K562 (cell line): ENCODE data around the gene TANGO6. TPM values are rescaled to one million over a fixed set of nuclear protein-coding genes. Genes with fewer than 3 reads are reported as not detected.

ENCODE experiments used
- ATAC-seq: fragments of 200-7000 bp; cut with Tn5 transposase; 3 replicates; pipeline ENCODE4 v1.9.1; 2020; ENCODE audit warnings: moderate library complexity
- BruUV-seq: library from RNA; stranded (reverse); fragments of 400-500 nt; replicated peaks from 2 replicates; lab custom pipeline; 2021; lab: Mats Ljungman, UMichigan
- CTCF ChIA-PET: fragments of 300-600 bp; formaldehyde crosslinking; extraction: SDS; loops from one replicate; lab custom pipeline; 2021; ENCODE audit warnings: low intra/inter-chr PET ratio; lab: Yijun Ruan, JAX
- POLR2A ChIA-PET: fragments of 300-600, 350-650 bp; sonication (Branson Sonifier 250); formaldehyde crosslinking; extraction: SDS; loops from one replicate; lab custom pipeline; 2021; ENCODE audit warnings: antibody characterized with exemption, inconsistent platforms; lab: Yijun Ruan, JAX
- DNase-seq, 4 experiments: peaks; one replicate each; pipeline versions ENCODE4 v3.0.0 to v3.0.0-alpha.2; 2011 to 2018; ENCODE audit warnings: low spot score in 3 of 4, mixed read lengths in 3 of 4; ENCODE audit errors: extremely low read depth in 1 of 4
- FAIRE-seq: peaks from 2 replicates; lab custom pipeline; 2011; peaks lifted over from hg19 to GRCh38; lab: Jason Lieb, UNC
- H2AFZ ChIP-seq: 2 replicates; pipeline ENCODE4 v1.6.0; 2011; ENCODE audit warnings: low read depth, low read length, control low read depth, inconsistent platforms
- H3K27ac ChIP-seq: fragments of 200-600 bp; 3 replicates; pipeline ENCODE4 v1.8.0; 2011; ENCODE audit warnings: low read depth, mild to moderate bottlenecking, control low read depth, inconsistent platforms, low read length, moderate library complexity, mixed read lengths; ENCODE audit errors: extremely low read depth
- H3K27me3 ChIP-seq, 2 experiments: fragments of 300-600 bp in 1 of 2; 2 replicates in 1 of 2; 3 replicates in 1 of 2; pipeline versions ENCODE4 v1.6.0 to v1.8.0; 2011; ENCODE audit warnings: inconsistent platforms in 2 of 2, low read length in 2 of 2, mild to moderate bottlenecking in 1 of 2, mixed read lengths in 1 of 2, moderate library complexity in 1 of 2; ENCODE audit not compliant: control insufficient read depth in 2 of 2, insufficient read depth in 2 of 2
- H3K36me3 ChIP-seq: fragments of 300-600 bp; 3 replicates; pipeline ENCODE4 v1.8.0; 2011; ENCODE audit warnings: mild to moderate bottlenecking, low read length, inconsistent platforms; ENCODE audit not compliant: control insufficient read depth, insufficient read depth
- H3K4me1 ChIP-seq, 2 experiments: fragments of 200-600 bp in 1 of 2; replicated peaks in 1 of 2; 2 replicates in 1 of 2; 3 replicates in 1 of 2; pipeline versions ENCODE4 v1.5.1 to v1.8.0; 2011; ENCODE audit warnings: inconsistent platforms in 2 of 2, low read length in 2 of 2, mild to moderate bottlenecking in 1 of 2, mixed read lengths in 1 of 2, moderate library complexity in 1 of 2; ENCODE audit not compliant: control insufficient read depth in 2 of 2, insufficient read depth in 2 of 2
- H3K4me2 ChIP-seq: 2 replicates; pipeline ENCODE4 v1.6.1; 2011; ENCODE audit warnings: low read length, control low read depth, inconsistent platforms, mixed read lengths; ENCODE audit not compliant: insufficient read depth
- H3K4me3 ChIP-seq: fragments of 200-600 bp; sonication (generic), shearing (Covaris generic); 2 replicates; pipeline ENCODE4 v1.5.1; 2016; ENCODE audit warnings: control low read depth, inconsistent platforms
- H3K79me2 ChIP-seq: fragments of 200-600 bp; 3 replicates; pipeline ENCODE4 v1.8.0; 2011; ENCODE audit warnings: low read length, inconsistent platforms; ENCODE audit not compliant: control insufficient read depth, insufficient read depth
- H3K9ac ChIP-seq, 2 experiments: 2 replicates each; pipeline versions ENCODE4 v1.6.0 to v1.6.1; 2011; ENCODE audit warnings: low read depth in 2 of 2, low read length in 2 of 2, control low read depth in 1 of 2, inconsistent platforms in 1 of 2, mild to moderate bottlenecking in 1 of 2, mixed read lengths in 1 of 2; ENCODE audit not compliant: insufficient read depth in 1 of 2
- H3K9me1 ChIP-seq: one replicate; pipeline ENCODE4 v1.6.0; 2011; ENCODE audit warnings: inconsistent platforms, mild to moderate bottlenecking, low read length, moderate library complexity; ENCODE audit not compliant: control insufficient read depth, insufficient read depth
- H3K9me3 ChIP-seq: replicated peaks from 2 replicates; pipeline ENCODE4 v1.5.1; 2011; ENCODE audit warnings: low read depth, low read length, inconsistent platforms; ENCODE audit not compliant: control insufficient read depth, insufficient read depth
- H4K20me1 ChIP-seq: replicated peaks from 2 replicates; pipeline ENCODE4 v1.6.1; 2011; ENCODE audit warnings: low read length, inconsistent platforms, mixed read lengths; ENCODE audit not compliant: control insufficient read depth, insufficient read depth
- ATF3 ChIP-seq, 2 experiments: fragments of 450-650 bp in 1 of 2; sonication (generic) in 1 of 2; formaldehyde crosslinking in 1 of 2; IDR thresholded peaks in 1 of 2; conservative IDR thresholded peaks in 1 of 2; 2 replicates each; pipeline versions ENCODE4 v1.6.1 to v1.8.1; 2016 to 2023; ENCODE audit warnings: mild to moderate bottlenecking in 2 of 2, moderate library complexity in 2 of 2, inconsistent platforms in 1 of 2, missing genetic modification reagents in 1 of 2
- CEBPG ChIP-seq, 3 experiments: fragments of 200-800 bp in 1 of 3; sonication (Bioruptor generic) in 1 of 3; sonication (generic) in 1 of 3; formaldehyde crosslinking in 1 of 3; IDR thresholded peaks in 2 of 3; conservative IDR thresholded peaks in 1 of 3; 2 replicates each; pipeline versions ENCODE4 v1.6.1 to v1.8.0; 2016 to 2022; ENCODE audit warnings: missing compliant biosample characterization in 2 of 3, missing genetic modification characterization in 2 of 3, mild to moderate bottlenecking in 1 of 3, missing genetic modification reagents in 1 of 3
- CGGBP1 ChIP-seq: fragments of 250-450 bp; sonication (Bioruptor Pico); IDR thresholded peaks from 2 replicates; pipeline ENCODE4 v1.9.0; 2021; ENCODE audit warnings: mild to moderate bottlenecking
- ELF1 ChIP-seq: fragments of 200-800 bp; sonication (Bioruptor generic); IDR thresholded peaks from 2 replicates; pipeline ENCODE4 v1.6.1; 2016; ENCODE audit warnings: missing genetic modification characterization, missing compliant biosample characterization
- FOS ChIP-seq: IDR thresholded peaks from 3 replicates; pipeline ENCODE4 v1.6.1; 2011; ENCODE audit not compliant: insufficient read length; ENCODE audit errors: extremely low read depth
- FOSL1 ChIP-seq: fragments of 200-800 bp; sonication (Bioruptor generic); conservative IDR thresholded peaks from 2 replicates; pipeline ENCODE4 v1.6.1; 2016; ENCODE audit warnings: missing genetic modification characterization, missing compliant biosample characterization
- FOXP1 ChIP-seq: sonication (generic); formaldehyde crosslinking; IDR thresholded peaks from 2 replicates; pipeline ENCODE4 v1.8.0; 2022; ENCODE audit warnings: mild to moderate bottlenecking, missing genetic modification reagents
- HDAC6 ChIP-seq: IDR thresholded peaks from 2 replicates; pipeline ENCODE4 v1.6.1; 2012; ENCODE audit warnings: low read depth, mild to moderate bottlenecking, control low read depth, inconsistent platforms, low read length, moderate library complexity
- HDAC8 ChIP-seq: fragments of 450-650 bp; IDR thresholded peaks from 2 replicates; pipeline ENCODE4 v1.6.1; 2016; ENCODE audit warnings: mild to moderate bottlenecking, missing genetic modification characterization, moderate library complexity, missing compliant biosample characterization
- MITF ChIP-seq: IDR thresholded peaks from 2 replicates; pipeline ENCODE4 v1.6.1; 2014; ENCODE audit warnings: antibody characterized with exemption
- MXI1 ChIP-seq: IDR thresholded peaks from 2 replicates; pipeline ENCODE4 v1.6.1; 2011; ENCODE audit warnings: low read depth, mild to moderate bottlenecking, improper control_type of control experiment, low read length
- RB1 ChIP-seq: fragments of 450-650 bp; IDR thresholded peaks from 2 replicates; pipeline ENCODE4 v1.6.1; 2017; ENCODE audit warnings: low read depth, mild to moderate bottlenecking
- SMARCC2 ChIP-seq: fragments of 450-650 bp; IDR thresholded peaks from 2 replicates; pipeline ENCODE4 v1.6.1; 2017; ENCODE audit warnings: antibody characterized with exemption, moderate library complexity, mild to moderate bottlenecking, low read depth
- SREBF2 ChIP-seq: sonication (generic); formaldehyde crosslinking; IDR thresholded peaks from 2 replicates; pipeline ENCODE4 v1.4.0; 2020; ENCODE audit warnings: mild to moderate bottlenecking, missing genetic modification reagents
- ZFP36 ChIP-seq: fragments of 150-350 bp; IDR thresholded peaks from 2 replicates; pipeline ENCODE4 v1.6.1; 2018; ENCODE audit warnings: low read length, low read depth; ENCODE audit not compliant: partially characterized antibody
- WGBS: fragments of 100-300 bp; shearing (Covaris generic); methylation state at CpG from one replicate; pipeline ENCODE4 v1.1.6; 2016; ENCODE audit warnings: low coverage, mixed read lengths; ENCODE audit not compliant: insufficient coverage; ENCODE audit errors: missing lambda C conversion rate; 5-methylcytosine and 5-hydroxymethylcytosine counted together
- in situ Hi-C: fragments of 300-500 bp; cut with MboI; formaldehyde crosslinking; loops from 4 replicates; pipeline ENCODE4 v1.15.0; 2018; ENCODE audit warnings: inconsistent platforms, mixed read lengths
- intact Hi-C: fragments of 100-400 bp; cut with micrococcal nuclease; formaldehyde crosslinking; loops from 2 replicates; pipeline ENCODE4 v1.14.2; 2022
- polyA plus RNA-seq, 8 experiments: library from polyadenylated mRNA; depleted of rRNA in 4 of 8; stranded (reverse) in 5 of 8; unstranded in 3 of 8; fragments of >200 nt; fragmentation: Nextera tagmentation in 2 of 8; fragmentation: Illumina TruSeq in 1 of 8; extraction: Ambion mirVana in 2 of 8; extraction: Trizol in 1 of 8; gene quantifications; 2 replicates each; pipeline versions ENCODE4 v1.2.1 to v1.2.3, GENCODE V29; 2011 to 2014; ENCODE audit warnings: inconsistent platforms in 1 of 8, missing spikeins in 1 of 8
- total RNA-seq, 7 experiments: library from RNA; depleted of rRNA in 6 of 7; stranded (reverse); fragments of >200 nt in 6 of 7; fragmentation: Illumina TruSeq in 2 of 7; extraction: Trizol in 2 of 7; gene quantifications; 2 replicates each; pipeline versions ENCODE4 v1.2.1 to v1.2.3, GENCODE V29; 2011 to 2021; ENCODE audit warnings: low replicate concordance in 1 of 7
- TF ChIP-seq, protein P1 (sequence below): fragments of 450-650 bp; IDR thresholded peaks from 2 replicates; pipeline ENCODE4 v1.6.1; 2018; ENCODE audit not compliant: partially characterized antibody

The TANGO6 gene
- total and polyA plus RNA-seq, 9 of the 15 experiments (the other 6 are each of a cell fraction or from before 2014, with no cell fraction given): 1.6 to 15.2 (median 9.6) TPM

GRCh38 chr16:68985268-68985667 lies 141.9 kb downstream of the TANGO6 start:
- ATAC-seq (no peak), FAIRE-seq (no peak), DNase-seq (peak in 1 of 4 experiments; percentile 30)
- in situ Hi-C loops: no loop called here
- Histone ChIP-seq H2AFZ (peak overlapping the region; percentile 73; the same call in 1 of the 2 replicates), H3K27ac (peak overlapping the region; percentile 74; the same call in 1 of the 3 replicates), H3K9me3 (no peaks in the 10 kb centered on the region), H3K27me3 (no peaks in the 10 kb centered on the region), H3K36me3 (no peaks in the 10 kb centered on the region), H3K9me1 (no peaks in the 10 kb centered on the region), H3K79me2 (no peaks in the 10 kb centered on the region), H3K4me3 (no peak overlapping the region), H4K20me1 (no peaks in the 10 kb centered on the region), H3K4me1 (peaks cover 16 to 42% of the 10 kb centered on the region in 2 experiments), H3K9ac (no peak overlapping the region), H3K4me2 (no peak overlapping the region)
- BruUV-seq: no TSS peak
- intact Hi-C loops: loop anchor here (5.0 to 10.0 kb wide), 2 partner anchors 122 to 140 kb away; partner anchors contain the start of genes HAS3 and TANGO6
- whole genome bisulfite sequencing: 26% methylated on average over 5 of the region's 5 CpGs
- POLR2A ChIA-PET: interaction anchor here (0.9 kb wide), 1 partner anchor 13 kb away, joined by 5 read pairs; no protein-coding TSS in a partner anchor
- CTCF ChIA-PET: no interaction called here
- no peak for TF ChIP-seq ZFP36
- TF ChIP-seq FOXP1 (CRISPR knock-in tag): no peak
- TF ChIP-seq ELF1 (tag): no peak
- TF ChIP-seq ATF3 (IDR thresholded peaks at IDR 0.05): peak; percentile 53
- TF ChIP-seq ATF3 (CRISPR knock-in tag; conservative IDR thresholded peaks at IDR 0.05): no peak
- TF ChIP-seq, protein P1, sequence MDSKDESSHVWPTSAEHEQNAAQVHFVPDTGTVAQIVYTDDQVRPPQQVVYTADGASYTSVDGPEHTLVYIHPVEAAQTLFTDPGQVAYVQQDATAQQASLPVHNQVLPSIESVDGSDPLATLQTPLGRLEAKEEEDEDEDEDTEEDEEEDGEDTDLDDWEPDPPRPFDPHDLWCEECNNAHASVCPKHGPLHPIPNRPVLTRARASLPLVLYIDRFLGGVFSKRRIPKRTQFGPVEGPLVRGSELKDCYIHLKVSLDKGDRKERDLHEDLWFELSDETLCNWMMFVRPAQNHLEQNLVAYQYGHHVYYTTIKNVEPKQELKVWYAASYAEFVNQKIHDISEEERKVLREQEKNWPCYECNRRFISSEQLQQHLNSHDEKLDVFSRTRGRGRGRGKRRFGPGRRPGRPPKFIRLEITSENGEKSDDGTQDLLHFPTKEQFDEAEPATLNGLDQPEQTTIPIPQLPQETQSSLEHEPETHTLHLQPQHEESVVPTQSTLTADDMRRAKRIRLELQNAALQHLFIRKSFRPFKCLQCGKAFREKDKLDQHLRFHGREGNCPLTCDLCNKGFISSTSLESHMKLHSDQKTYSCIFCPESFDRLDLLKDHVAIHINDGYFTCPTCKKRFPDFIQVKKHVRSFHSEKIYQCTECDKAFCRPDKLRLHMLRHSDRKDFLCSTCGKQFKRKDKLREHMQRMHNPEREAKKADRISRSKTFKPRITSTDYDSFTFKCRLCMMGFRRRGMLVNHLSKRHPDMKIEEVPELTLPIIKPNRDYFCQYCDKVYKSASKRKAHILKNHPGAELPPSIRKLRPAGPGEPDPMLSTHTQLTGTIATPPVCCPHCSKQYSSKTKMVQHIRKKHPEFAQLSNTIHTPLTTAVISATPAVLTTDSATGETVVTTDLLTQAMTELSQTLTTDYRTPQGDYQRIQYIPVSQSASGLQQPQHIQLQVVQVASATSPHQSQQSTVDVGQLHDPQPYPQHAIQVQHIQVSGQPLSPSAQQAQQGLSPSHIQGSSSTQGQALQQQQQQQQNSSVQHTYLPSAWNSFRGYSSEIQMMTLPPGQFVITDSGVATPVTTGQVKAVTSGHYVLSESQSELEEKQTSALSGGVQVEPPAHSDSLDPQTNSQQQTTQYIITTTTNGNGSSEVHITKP: no peak
- TF ChIP-seq FOS: no peak
- TF ChIP-seq SREBF2 (CRISPR knock-in tag): no peak
- no peak for TF ChIP-seq MITF
- TF ChIP-seq HDAC8: no peak
- no peak for TF ChIP-seq MXI1
- TF ChIP-seq HDAC6: no peak
- no peak for TF ChIP-seq SMARCC2
- no peak for TF ChIP-seq RB1
- no peak for TF ChIP-seq CEBPG (CRISPR knock-in tag; IDR thresholded peaks at IDR 0.05)
- peak in 1 of 2 experiments; percentile 29; a peak in 2 of 4 replicates for TF ChIP-seq CEBPG (tag; conservative IDR thresholded peaks at IDR 0.05 in 1 of 2, IDR thresholded peaks at IDR 0.05 in 1 of 2)
- no peak for TF ChIP-seq CGGBP1
- TF ChIP-seq FOSL1: peak; percentile 32; the same call in 1 of the 2 replicates
